Fibroblast of the aortic adventitia (primary cell): ENCODE measurements around the gene MED27. TPM values are rescaled to one million over a fixed set of nuclear protein-coding genes. Genes with fewer than 3 reads are reported as not detected.
A peak's percentile ranks its signal among the peaks of the same experiment; 100 is the strongest.

Source experiments
- DNase-seq: peaks from one replicate; pipeline ENCODE4 v3.0.0-alpha.2; 2010; ENCODE audit warnings: low read depth
- H3K4me3 ChIP-seq: 2 replicates; pipeline ENCODE4 v1.5.1; 2011; ENCODE audit warnings: low read depth, mild to moderate bottlenecking, control low read depth, low read length, moderate library complexity
- CTCF ChIP-seq: IDR thresholded peaks from 2 replicates; pipeline ENCODE4 v1.5.1; 2011; ENCODE audit warnings: mild to moderate bottlenecking, low read length, control low read depth, inconsistent platforms; ENCODE audit not compliant: insufficient read depth
- total RNA-seq: library from RNA; depleted of rRNA; stranded (reverse); fragments of >200 nt; gene quantifications from 2 replicates; pipeline ENCODE4 v1.2.3, GENCODE V29; 2012; ENCODE audit warnings: low replicate concordance

The MED27 gene
- total RNA-seq, 1 donor: 29.4 TPM

- no peak for TF ChIP-seq CTCF
- DNase-seq: no peak
- H3K4me3 ChIP-seq: no peak overlapping the region
Measured at GRCh38 chr9:132121021-132121420, 41.4 kb upstream of the MED27 start.

GRCh38 chr9:132117694-132118093 is 38.0 kb upstream of the MED27 start:
- no peak for DNase-seq
- no peak overlapping the region for H3K4me3 ChIP-seq
- no peak for TF ChIP-seq CTCF

- no peak for DNase-seq
- no peak for TF ChIP-seq CTCF
- H3K4me3 ChIP-seq: no peak overlapping the region
Measured at GRCh38 chr9:132116583-132116982, 36.9 kb upstream of the MED27 start.

GRCh38 chr9:132114102-132114707 is 34.5 kb upstream of the MED27 start:
- TF ChIP-seq CTCF: no peak
- DNase-seq: peak; percentile 60
- H3K4me3 ChIP-seq: no peak overlapping the region

- TF ChIP-seq CTCF: no peak
- no peak overlapping the region for H3K4me3 ChIP-seq
- no peak for DNase-seq
Measured at GRCh38 chr9:132109291-132109690, 29.6 kb upstream of the MED27 start.

- DNase-seq: no peak
- TF ChIP-seq CTCF: no peak
- no peak overlapping the region for H3K4me3 ChIP-seq
Measured at GRCh38 chr9:132108728-132109127, 29.1 kb upstream of the MED27 start.
